HEK293 (cell line): ENCODE measurements around the gene SLAMF8.

Source experiments
- CTCF ChIA-PET: fragments of 350-600 bp; formaldehyde crosslinking; extraction: SDS; loops from one replicate; lab custom pipeline; 2021; ENCODE audit warnings: antibody characterized with exemption; lab: Yijun Ruan, JAX
- POLR2A ChIA-PET: fragments of 300-600 bp; formaldehyde crosslinking; extraction: SDS; loops from one replicate; lab custom pipeline; 2020; ENCODE audit warnings: antibody characterized with exemption, inconsistent platforms; lab: Yijun Ruan, JAX
- H3K27ac ChIP-seq: fragments of 200-500 bp; sonication (Bioruptor generic); 2 replicates; pipeline ENCODE4 v1.5.1; 2014; ENCODE audit warnings: low read depth, low read length, control low read depth, inconsistent platforms; ENCODE audit errors: extremely low read depth
- H3K36me3 ChIP-seq, 2 experiments: fragments of 200-500 bp in 1 of 2; sonication (Bioruptor generic) in 1 of 2; 1 replicate in 1 of 2; 2 replicates in 1 of 2; pipeline ENCODE4 v1.5.1; 2014 to 2017; ENCODE audit warnings: inconsistent platforms in 2 of 2, low read length in 2 of 2; ENCODE audit not compliant: control insufficient read depth in 2 of 2, insufficient read depth in 1 of 2
- H3K4me1 ChIP-seq: fragments of 200-500 bp; sonication (Bioruptor generic); 2 replicates; pipeline ENCODE4 v1.5.1; 2014; ENCODE audit warnings: mild to moderate bottlenecking, low read length, inconsistent platforms; ENCODE audit not compliant: control insufficient read depth, insufficient read depth
- H3K4me3 ChIP-seq: 2 replicates; pipeline ENCODE4 v1.5.1; 2011; ENCODE audit warnings: low read depth, mild to moderate bottlenecking, control low read depth, low read length, moderate library complexity
- H3K9me3 ChIP-seq: fragments of 200-500 bp; sonication (Bioruptor generic); 2 replicates; pipeline ENCODE4 v1.5.1; 2014; ENCODE audit warnings: low read depth, low read length, inconsistent platforms; ENCODE audit not compliant: control insufficient read depth, insufficient read depth
- GFI1B ChIP-seq: fragments of 450-650 bp; formaldehyde crosslinking; IDR thresholded peaks from 2 replicates; pipeline ENCODE4 v1.5.1; 2016; ENCODE audit warnings: missing biosample characterization, missing genetic modification characterization
- GLIS1 ChIP-seq: fragments of 450-650 bp; formaldehyde crosslinking; IDR thresholded peaks from 2 replicates; pipeline ENCODE4 v1.5.1; 2016; ENCODE audit warnings: missing biosample characterization, missing genetic modification characterization
- KLF1 ChIP-seq: fragments of 450-650 bp; formaldehyde crosslinking; IDR thresholded peaks from 2 replicates; pipeline ENCODE4 v1.5.1; 2016; ENCODE audit warnings: missing biosample characterization, missing genetic modification characterization
- ZEB2 ChIP-seq: fragments of 450-650 bp; formaldehyde crosslinking; IDR thresholded peaks from 2 replicates; pipeline ENCODE4 v1.5.1; 2016; ENCODE audit warnings: missing biosample characterization, missing genetic modification characterization
- ZFP41 ChIP-seq: fragments of 450-650 bp; formaldehyde crosslinking; IDR thresholded peaks from 2 replicates; pipeline ENCODE4 v1.5.1; 2016; ENCODE audit warnings: missing biosample characterization, missing genetic modification characterization, borderline replicate concordance
- ZNF10 ChIP-seq: fragments of 450-650 bp; formaldehyde crosslinking; IDR thresholded peaks from 2 replicates; pipeline ENCODE4 v1.5.1; 2017; ENCODE audit warnings: missing biosample characterization, missing genetic modification characterization
- ZNF132 ChIP-seq: fragments of 450-650 bp; formaldehyde crosslinking; IDR thresholded peaks from 2 replicates; pipeline ENCODE4 v1.5.1; 2017; ENCODE audit warnings: missing biosample characterization, missing genetic modification characterization, borderline replicate concordance
- ZNF16 ChIP-seq: fragments of 450-650 bp; formaldehyde crosslinking; IDR thresholded peaks from 2 replicates; pipeline ENCODE4 v1.5.1; 2016; ENCODE audit warnings: low read depth, missing biosample characterization, missing genetic modification characterization
- ZNF19 ChIP-seq: fragments of 450-650 bp; formaldehyde crosslinking; IDR thresholded peaks from 2 replicates; pipeline ENCODE4; 2016; ENCODE audit warnings: missing biosample characterization, missing genetic modification characterization, low read depth
- ZNF248 ChIP-seq: fragments of 450-650 bp; formaldehyde crosslinking; IDR thresholded peaks from 2 replicates; pipeline ENCODE4 v1.5.1; 2017; ENCODE audit warnings: missing biosample characterization, missing genetic modification characterization
- ZNF266 ChIP-seq: fragments of 450-650 bp; formaldehyde crosslinking; IDR thresholded peaks from 2 replicates; pipeline ENCODE4 v1.5.1; 2016; ENCODE audit warnings: missing biosample characterization, missing genetic modification characterization, low read depth
- ZNF366 ChIP-seq: fragments of 450-650 bp; formaldehyde crosslinking; conservative IDR thresholded peaks from 2 replicates; pipeline ENCODE4 v1.5.1; 2016; ENCODE audit warnings: missing biosample characterization, missing genetic modification characterization
- ZNF423 ChIP-seq: fragments of 450-650 bp; formaldehyde crosslinking; IDR thresholded peaks from 2 replicates; pipeline ENCODE4 v1.5.1; 2016; ENCODE audit warnings: missing biosample characterization, missing genetic modification characterization
- ZNF518A ChIP-seq: fragments of 450-650 bp; formaldehyde crosslinking; conservative IDR thresholded peaks from 2 replicates; pipeline ENCODE4 v1.5.1; 2016; ENCODE audit warnings: low read depth, missing biosample characterization, missing genetic modification characterization
- ZNF658 ChIP-seq: fragments of 450-650 bp; formaldehyde crosslinking; IDR thresholded peaks from 2 replicates; pipeline ENCODE4; 2016; ENCODE audit warnings: missing biosample characterization, missing genetic modification characterization
- ZNF837 ChIP-seq: fragments of 450-650 bp; formaldehyde crosslinking; IDR thresholded peaks from 2 replicates; pipeline ENCODE4 v1.5.1; 2016; ENCODE audit warnings: missing biosample characterization, missing genetic modification characterization
- ZNF843 ChIP-seq: fragments of 450-650 bp; formaldehyde crosslinking; IDR thresholded peaks from 2 replicates; pipeline ENCODE4 v1.5.1; 2016; ENCODE audit warnings: missing biosample characterization, missing genetic modification characterization

SLAMF8 gene

GRCh38 chr1:159847231-159847630 lies 20.6 kb downstream of the SLAMF8 start:
- Histone ChIP-seq H3K9me3 (no peaks in the 10 kb centered on the region), H3K4me1 (no peaks in the 10 kb centered on the region), H3K27ac (no peak overlapping the region), H3K4me3 (no peak overlapping the region), H3K36me3 (no peaks in the 10 kb centered on the region)
- CTCF ChIA-PET = interaction anchor here (1.1 kb wide), 1 partner anchor 48 kb away, joined by 4 read pairs; no protein-coding TSS in a partner anchor
- no peak for TF ChIP-seq ZNF518A (tag by site-specific recombination)
- TF ChIP-seq KLF1 (tag by site-specific recombination) = no peak
- TF ChIP-seq ZNF423 (tag by site-specific recombination) = no peak
- no peak for TF ChIP-seq ZNF248 (tag by site-specific recombination)
- no peak for TF ChIP-seq GLIS1 (tag by site-specific recombination)
- TF ChIP-seq ZNF266 = no peak
- TF ChIP-seq ZFP41 (tag by site-specific recombination) = no peak
- TF ChIP-seq ZNF366 (tag by site-specific recombination) = no peak
- no peak for TF ChIP-seq ZNF16
- no peak for TF ChIP-seq ZNF658 (tag by site-specific recombination)
- POLR2A ChIA-PET = no interaction called here

- H3K4me3 ChIP-seq = no peak overlapping the region
- no peaks in the 10 kb centered on the region for H3K4me1 ChIP-seq
- no peak overlapping the region for H3K27ac ChIP-seq
- H3K36me3 ChIP-seq = no peaks in the 10 kb centered on the region
- TF ChIP-seq ZNF19 = no peak
- TF ChIP-seq ZNF132 = no peak
- no peak for TF ChIP-seq ZNF843
- TF ChIP-seq ZEB2 (tag by site-specific recombination) = no peak
- TF ChIP-seq ZNF10 (tag by site-specific recombination) = no peak
- CTCF ChIA-PET = interaction anchor here (0.8 to 1.1 kb wide), 2 partner anchors 44 to 49 kb away, joined by 3 to 4 read pairs; no protein-coding TSS in a partner anchor
- POLR2A ChIA-PET = no interaction called here
- H3K9me3 ChIP-seq = no peaks in the 10 kb centered on the region
Observed at GRCh38 chr1:159848326-159848725, 21.7 kb downstream of the SLAMF8 start.

GRCh38 chr1:159849626-159850366 lies 23.1 kb downstream of the SLAMF8 start:
- Histone ChIP-seq H3K27ac (no peak overlapping the region), H3K9me3 (no peaks in the 10 kb centered on the region), H3K36me3 (no peaks in the 10 kb centered on the region), H3K4me1 (0 out of 2 replicates have a peak, but pooled peaks cover 4% of the 10 kb centered on the region), H3K4me3 (no peak overlapping the region)
- POLR2A ChIA-PET = interaction anchor here (1.5 kb wide), 1 partner anchor 75 kb away, joined by 3 read pairs; the partner anchor contains the start of gene TAGLN2
- TF ChIP-seq ZNF837 (tag by site-specific recombination) (no peak), GFI1B (tag by site-specific recombination) (0 out of 2 replicates have a peak, but pooled peaks have one; percentile 23), ZNF423 (tag by site-specific recombination) (no peak)
- CTCF ChIA-PET = interaction anchor here (0.6 to 1.7 kb wide), 4 partner anchors 14 to 158 kb away, joined by 3 to 6 read pairs (median 4); no protein-coding TSS in a partner anchor
